ENCODE results near the gene ODF2. TPM values are rescaled to one million over a fixed set of nuclear protein-coding genes. Genes with fewer than 3 reads are reported as not detected.

The ODF2 gene
- polyA plus RNA-seq, 1 of the 3 experiments (the other 2 are of a cell fraction) = 35.7 TPM

DNA sequence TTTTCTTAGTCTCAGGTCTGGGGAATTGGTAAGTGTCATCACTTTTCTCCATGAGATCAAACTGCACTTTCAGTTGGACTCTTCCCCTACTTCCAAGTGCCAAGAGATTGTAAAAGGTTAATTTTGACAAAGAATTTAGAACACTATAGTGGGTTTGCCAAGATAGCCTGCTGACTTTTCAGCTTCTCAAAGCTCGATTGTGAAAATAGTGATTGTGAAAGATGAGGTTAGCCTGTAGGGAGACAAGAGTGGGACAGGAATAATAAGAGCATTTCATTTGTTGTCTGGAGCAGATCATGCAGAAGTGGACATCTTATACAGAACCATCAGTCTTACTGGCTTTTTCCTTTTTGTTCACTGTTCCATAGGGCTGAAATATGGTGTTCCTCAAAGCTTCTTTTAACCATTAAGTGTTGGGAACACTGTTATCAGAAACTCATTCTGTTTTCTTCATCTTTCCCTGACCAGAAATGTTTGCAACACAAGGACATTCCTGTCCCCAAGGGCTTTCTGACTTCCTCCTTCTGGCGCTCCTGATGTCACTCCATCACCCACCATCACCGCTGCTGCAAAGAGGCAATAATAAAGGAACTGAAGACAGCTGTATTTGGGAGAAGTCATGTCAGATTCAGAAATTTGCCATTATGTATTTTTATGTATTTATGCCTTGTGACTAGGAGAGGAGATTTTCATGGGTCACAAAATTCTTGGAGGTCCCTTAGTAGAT lies 85.0 kb downstream of the ODF2 start:
- no peak for TF ChIP-seq NFIC (IDR thresholded peaks at IDR 0.05; ENCODE audit: borderline replicate concordance)
- TF ChIP-seq FOXJ3 (CRISPR knock-in tag; IDR thresholded peaks at IDR 0.05) = no peak
- TF ChIP-seq, protein P1, sequence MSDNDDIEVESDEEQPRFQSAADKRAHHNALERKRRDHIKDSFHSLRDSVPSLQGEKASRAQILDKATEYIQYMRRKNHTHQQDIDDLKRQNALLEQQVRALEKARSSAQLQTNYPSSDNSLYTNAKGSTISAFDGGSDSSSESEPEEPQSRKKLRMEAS (IDR thresholded peaks at IDR 0.05; ENCODE audit: low read depth) = no peak
- CTCF ChIA-PET = interaction anchor here (2.4 kb wide), 1 partner anchor 10 kb away, joined by 10 read pairs; no protein-coding TSS in a partner anchor
- Histone ChIP-seq H3K4me3 (ENCODE audit: low read depth in 2 of 2, low read length in 1 of 2) (no peak overlapping the region), H3K4me1 (ENCODE audit: control insufficient read depth in 1 of 2, insufficient read depth in 2 of 2, low read depth in 1 of 2, low read length in 1 of 2) (no peaks in the 10 kb centered on the region), H3K27me3 (ENCODE audit: insufficient read depth) (no peaks in the 10 kb centered on the region), H3F3A (replicated peaks; ENCODE audit: insufficient read depth) (no peaks in the 10 kb centered on the region), H3K36me3 (replicated peaks in 1 of 2; ENCODE audit: control insufficient read depth in 1 of 2, insufficient read depth in 2 of 2, low read length in 1 of 2) (peaks cover 38 to 47% of the 10 kb centered on the region in 2 experiments), H3K9me3 (no peaks in the 10 kb centered on the region), H3K27ac (ENCODE audit: low read depth in 2 of 2, low read length in 1 of 2) (no peak overlapping the region), H3K4me2 (no peak overlapping the region), H2AFZ (ENCODE audit: low read depth) (no peak overlapping the region), H3K9me2 (no peaks in the 10 kb centered on the region), H4K20me1 (ENCODE audit: insufficient read depth) (no peaks in the 10 kb centered on the region), H3K79me2 (ENCODE audit: insufficient read depth) (no peaks in the 10 kb centered on the region), H3K9ac (no peak overlapping the region)
- no peak for DNase-seq
- POLR2A ChIA-PET = interaction anchor here (0.5 to 1.8 kb wide), 2 partner anchors 11 to 23 kb away, joined by 3 to 8 read pairs; partner anchors contain the start of gene SPTAN1
- 96% methylated on average over 3 of the region's 3 CpGs for WGBS (ENCODE audit: low lambda C conversion rate)

DNA sequence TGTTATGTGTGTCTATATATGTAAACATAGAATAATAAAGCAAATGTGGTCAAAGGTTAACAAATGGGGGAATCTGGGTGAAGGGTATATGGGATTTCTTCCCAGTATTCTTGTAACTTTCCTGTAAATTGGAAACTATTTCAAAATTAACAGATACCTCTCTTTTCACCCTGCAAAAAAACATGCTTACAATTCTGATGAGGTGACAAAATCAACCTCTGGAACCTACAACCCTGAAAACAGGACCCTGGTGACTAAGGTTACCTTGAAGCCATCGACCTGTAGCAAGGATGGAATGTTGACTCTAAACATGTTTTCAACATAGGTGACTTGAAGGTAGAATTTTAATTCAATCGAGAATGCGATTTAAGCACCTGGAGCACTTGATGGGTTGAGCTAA lies 90.7 kb downstream of the ODF2 start:
- Histone ChIP-seq H3K9me3 (no peaks in the 10 kb centered on the region), H4K20me1 (ENCODE audit: insufficient read depth) (no peaks in the 10 kb centered on the region), H3K27me3 (ENCODE audit: insufficient read depth) (no peaks in the 10 kb centered on the region), H3K4me1 (ENCODE audit: control insufficient read depth in 1 of 2, insufficient read depth in 2 of 2, low read depth in 1 of 2, low read length in 1 of 2) (peaks cover 10 to 13% of the 10 kb centered on the region in 2 experiments), H3K36me3 (replicated peaks in 1 of 2; ENCODE audit: control insufficient read depth in 1 of 2, insufficient read depth in 2 of 2, low read length in 1 of 2) (peaks cover 6 to 8% of the 10 kb centered on the region in 2 experiments), H3K27ac (ENCODE audit: low read depth in 2 of 2, low read length in 1 of 2) (no peak overlapping the region), H3K4me3 (ENCODE audit: low read depth in 2 of 2, low read length in 1 of 2) (no peak overlapping the region), H3K4me2 (no peak overlapping the region), H3K9ac (no peak overlapping the region), H3K79me2 (ENCODE audit: insufficient read depth) (no peaks in the 10 kb centered on the region), H3K9me2 (no peaks in the 10 kb centered on the region), H3F3A (replicated peaks; ENCODE audit: insufficient read depth) (peaks cover 17% of the 10 kb centered on the region), H2AFZ (ENCODE audit: low read depth) (no peak overlapping the region)
- DNase-seq = no peak
- 65% methylated on average over 3 of the region's 3 CpGs for WGBS (ENCODE audit: low lambda C conversion rate)
- TF ChIP-seq, protein P2, sequence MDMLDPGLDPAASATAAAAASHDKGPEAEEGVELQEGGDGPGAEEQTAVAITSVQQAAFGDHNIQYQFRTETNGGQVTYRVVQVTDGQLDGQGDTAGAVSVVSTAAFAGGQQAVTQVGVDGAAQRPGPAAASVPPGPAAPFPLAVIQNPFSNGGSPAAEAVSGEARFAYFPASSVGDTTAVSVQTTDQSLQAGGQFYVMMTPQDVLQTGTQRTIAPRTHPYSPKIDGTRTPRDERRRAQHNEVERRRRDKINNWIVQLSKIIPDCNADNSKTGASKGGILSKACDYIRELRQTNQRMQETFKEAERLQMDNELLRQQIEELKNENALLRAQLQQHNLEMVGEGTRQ (IDR thresholded peaks at IDR 0.05; ENCODE audit: borderline replicate concordance, low read depth, low read length) = no peak
- TF ChIP-seq GATA2 (CRISPR knock-in tag; IDR thresholded peaks at IDR 0.05) = no peak
- TF ChIP-seq TEAD4 (IDR thresholded peaks at IDR 0.05; ENCODE audit: borderline replicate concordance, insufficient read depth) = no peak
- TF ChIP-seq POLR2AphosphoS5 (IDR thresholded peaks at IDR 0.05; ENCODE audit: low read depth, low read length) = no peak
- no peak for TF ChIP-seq MXI1 (IDR thresholded peaks at IDR 0.05; ENCODE audit: low read depth, low read length)
- no peak for TF ChIP-seq TAF1 (IDR thresholded peaks at IDR 0.05; ENCODE audit: borderline replicate concordance, low read depth, low read length)
- no peak for TF ChIP-seq ELF1 (IDR thresholded peaks at IDR 0.05)
- TF ChIP-seq, protein P3, sequence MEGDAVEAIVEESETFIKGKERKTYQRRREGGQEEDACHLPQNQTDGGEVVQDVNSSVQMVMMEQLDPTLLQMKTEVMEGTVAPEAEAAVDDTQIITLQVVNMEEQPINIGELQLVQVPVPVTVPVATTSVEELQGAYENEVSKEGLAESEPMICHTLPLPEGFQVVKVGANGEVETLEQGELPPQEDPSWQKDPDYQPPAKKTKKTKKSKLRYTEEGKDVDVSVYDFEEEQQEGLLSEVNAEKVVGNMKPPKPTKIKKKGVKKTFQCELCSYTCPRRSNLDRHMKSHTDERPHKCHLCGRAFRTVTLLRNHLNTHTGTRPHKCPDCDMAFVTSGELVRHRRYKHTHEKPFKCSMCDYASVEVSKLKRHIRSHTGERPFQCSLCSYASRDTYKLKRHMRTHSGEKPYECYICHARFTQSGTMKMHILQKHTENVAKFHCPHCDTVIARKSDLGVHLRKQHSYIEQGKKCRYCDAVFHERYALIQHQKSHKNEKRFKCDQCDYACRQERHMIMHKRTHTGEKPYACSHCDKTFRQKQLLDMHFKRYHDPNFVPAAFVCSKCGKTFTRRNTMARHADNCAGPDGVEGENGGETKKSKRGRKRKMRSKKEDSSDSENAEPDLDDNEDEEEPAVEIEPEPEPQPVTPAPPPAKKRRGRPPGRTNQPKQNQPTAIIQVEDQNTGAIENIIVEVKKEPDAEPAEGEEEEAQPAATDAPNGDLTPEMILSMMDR (IDR thresholded peaks at IDR 0.05) = no peak
- TF ChIP-seq FOXJ3 (CRISPR knock-in tag; IDR thresholded peaks at IDR 0.05) = no peak
- TF ChIP-seq SIN3A (IDR thresholded peaks at IDR 0.05; ENCODE audit: borderline replicate concordance, low read depth, low read length) = no peak
- TF ChIP-seq GABPA (IDR thresholded peaks at IDR 0.05; ENCODE audit: low read depth) = no peak
- TF ChIP-seq FOXM1 (IDR thresholded peaks at IDR 0.05; ENCODE audit: low read depth) = no peak
- TF ChIP-seq RXRA (IDR thresholded peaks at IDR 0.05; ENCODE audit: borderline replicate concordance, low read depth) = no peak
- ChIA-PET POLR2A (interaction anchor here (0.6 kb wide), 1 partner anchor 152 kb away, joined by 3 read pairs; no protein-coding TSS in a partner anchor), CTCF (no interaction called here)
